ENCODE results near the gene MEIOB. TPM values are rescaled to one million over a fixed set of nuclear protein-coding genes. Genes with fewer than 3 reads are reported as not detected.
"Not testable (repeated sequence)": the region's sequence is repeated elsewhere in the genome, so short reads cannot be mapped to it uniquely, and the experiment has no call there.

MEIOB gene
- polyA plus RNA-seq, 3 donors, result 0.83 to 2.1 (median 1.3) TPM

- DNase-seq (ENCODE audit: extremely low read depth in 1 of 11, low read depth in 9 of 11, low spot score in 4 of 11), result no peak
Observed at GRCh38 chr16:1909561-1910231, 37.7 kb upstream of the MEIOB start.

- DNase-seq (ENCODE audit: extremely low read depth in 1 of 11, low read depth in 9 of 11, low spot score in 4 of 11), result no peak
Observed at GRCh38 chr16:1908983-1909382, 37.0 kb upstream of the MEIOB start.

GRCh38 chr16:1908184-1908583 is 36.2 kb upstream of the MEIOB start:
- no peak for DNase-seq (ENCODE audit: extremely low read depth in 1 of 11, low read depth in 9 of 11, low spot score in 4 of 11)

- DNase-seq (ENCODE audit: extremely low read depth in 1 of 11, low read depth in 9 of 11, low spot score in 4 of 11), result no peak
Observed at GRCh38 chr16:1907226-1907860, 35.4 kb upstream of the MEIOB start.

GRCh38 chr16:1906846-1907165 is 34.8 kb upstream of the MEIOB start:
- no peak for DNase-seq (ENCODE audit: extremely low read depth in 1 of 11, low read depth in 9 of 11, low spot score in 4 of 11)

GRCh38 chr16:1906055-1906845 is 34.3 kb upstream of the MEIOB start:
- no peak for DNase-seq (ENCODE audit: extremely low read depth in 1 of 11, low read depth in 9 of 11, low spot score in 4 of 11)

- DNase-seq (ENCODE audit: extremely low read depth in 1 of 11, low read depth in 9 of 11, low spot score in 4 of 11), result no peak
Observed at GRCh38 chr16:1903845-1904840, 32.2 kb upstream of the MEIOB start.

GRCh38 chr16:1903220-1903574 is 31.2 kb upstream of the MEIOB start:
- DNase-seq (ENCODE audit: extremely low read depth in 1 of 11, low read depth in 9 of 11, low spot score in 4 of 11), result no peak

- DNase-seq (ENCODE audit: extremely low read depth in 1 of 11, low read depth in 9 of 11, low spot score in 4 of 11), result no peak
Observed at GRCh38 chr16:1902547-1903219, 30.7 kb upstream of the MEIOB start.

- no peak for DNase-seq (ENCODE audit: extremely low read depth in 1 of 11, low read depth in 9 of 11, low spot score in 4 of 11)
Observed at GRCh38 chr16:1900452-1900774, 28.4 kb upstream of the MEIOB start.

GRCh38 chr16:1899641-1900451 is 27.9 kb upstream of the MEIOB start:
- DNase-seq (ENCODE audit: extremely low read depth in 1 of 11, low read depth in 9 of 11, low spot score in 4 of 11), result no peak

- DNase-seq (ENCODE audit: extremely low read depth in 1 of 11, low read depth in 9 of 11, low spot score in 4 of 11), result not testable (repeated sequence)
Observed at GRCh38 chr16:1897692-1898091, 25.7 kb upstream of the MEIOB start.

GRCh38 chr16:1895949-1896675 is 24.1 kb upstream of the MEIOB start:
- no peak for DNase-seq (ENCODE audit: extremely low read depth in 1 of 11, low read depth in 9 of 11, low spot score in 4 of 11)

GRCh38 chr16:1895068-1895467 is 23.1 kb upstream of the MEIOB start:
- no peak for DNase-seq (ENCODE audit: extremely low read depth in 1 of 11, low read depth in 9 of 11, low spot score in 4 of 11)

GRCh38 chr16:1890708-1891050 is 18.7 kb upstream of the MEIOB start:
- no peak for DNase-seq (ENCODE audit: extremely low read depth in 1 of 11, low read depth in 9 of 11, low spot score in 4 of 11)

GRCh38 chr16:1890024-1890707 is 18.2 kb upstream of the MEIOB start:
- DNase-seq (ENCODE audit: extremely low read depth in 1 of 11, low read depth in 9 of 11, low spot score in 4 of 11), result no peak

- DNase-seq (ENCODE audit: extremely low read depth in 1 of 11, low read depth in 9 of 11, low spot score in 4 of 11), result no peak
Observed at GRCh38 chr16:1887711-1888354, 15.9 kb upstream of the MEIOB start.

Data from renal cortex interstitium (tissue), 11 donors.